NT2/D1 (cell line): ENCODE data around the gene SLC24A3.

Experiments used
- SUZ12 ChIP-seq: IDR thresholded peaks from 2 replicates; pipeline ENCODE4 v1.6.1; 2011; ENCODE audit not compliant: insufficient read length, insufficient read depth; ENCODE audit errors: extremely low read depth
- YY1 ChIP-seq: IDR thresholded peaks from 2 replicates; pipeline ENCODE4 v1.6.1; 2011; ENCODE audit not compliant: insufficient read length, insufficient read depth

- TF ChIP-seq SUZ12, result no peak
- TF ChIP-seq YY1, result no peak
Measured at GRCh38 chr20:19747903-19748302, 535.5 kb downstream of the SLC24A3 start.
